ENCODE data around the gene NPY4R. TPM values are rescaled to one million over a fixed set of nuclear protein-coding genes. Genes with fewer than 3 reads are reported as not detected.
A peak's percentile ranks its signal among the peaks of the same experiment; 100 is the strongest.
"Not testable (repeated sequence)": the region's sequence is repeated elsewhere in the genome, so short reads cannot be mapped to it uniquely, and the experiment has no call there.

The NPY4R gene
- total RNA-seq, 2 donors from 2014 or later: not detected

DNA sequence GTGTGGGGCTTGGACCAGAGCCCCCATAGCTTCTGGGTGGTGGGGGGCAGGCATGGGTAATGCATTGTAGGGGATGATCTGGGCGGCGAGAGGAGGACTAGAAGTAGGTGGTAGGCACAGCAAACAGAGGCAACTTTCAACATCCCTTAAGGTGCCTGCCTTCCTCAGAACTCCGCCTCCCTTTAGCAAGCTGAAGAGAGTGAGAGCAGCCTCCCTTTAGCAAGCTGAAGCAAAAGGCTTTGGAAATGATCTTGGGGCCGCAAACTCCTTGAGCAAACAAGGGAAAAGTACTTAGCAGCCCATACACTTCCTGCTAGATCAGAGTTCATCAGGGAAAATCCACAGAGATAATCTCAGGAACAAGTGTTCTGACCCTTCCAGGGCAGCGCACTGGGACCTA lies 18.3 kb downstream of the NPY4R start:
- not testable (repeated sequence) for DNase-seq (ENCODE audit: low spot score); H3K4me1 ChIP-seq; H3K4me3 ChIP-seq; H3K27me3 ChIP-seq; H3K27ac ChIP-seq; H3K36me3 ChIP-seq; H3K9me3 ChIP-seq

DNA sequence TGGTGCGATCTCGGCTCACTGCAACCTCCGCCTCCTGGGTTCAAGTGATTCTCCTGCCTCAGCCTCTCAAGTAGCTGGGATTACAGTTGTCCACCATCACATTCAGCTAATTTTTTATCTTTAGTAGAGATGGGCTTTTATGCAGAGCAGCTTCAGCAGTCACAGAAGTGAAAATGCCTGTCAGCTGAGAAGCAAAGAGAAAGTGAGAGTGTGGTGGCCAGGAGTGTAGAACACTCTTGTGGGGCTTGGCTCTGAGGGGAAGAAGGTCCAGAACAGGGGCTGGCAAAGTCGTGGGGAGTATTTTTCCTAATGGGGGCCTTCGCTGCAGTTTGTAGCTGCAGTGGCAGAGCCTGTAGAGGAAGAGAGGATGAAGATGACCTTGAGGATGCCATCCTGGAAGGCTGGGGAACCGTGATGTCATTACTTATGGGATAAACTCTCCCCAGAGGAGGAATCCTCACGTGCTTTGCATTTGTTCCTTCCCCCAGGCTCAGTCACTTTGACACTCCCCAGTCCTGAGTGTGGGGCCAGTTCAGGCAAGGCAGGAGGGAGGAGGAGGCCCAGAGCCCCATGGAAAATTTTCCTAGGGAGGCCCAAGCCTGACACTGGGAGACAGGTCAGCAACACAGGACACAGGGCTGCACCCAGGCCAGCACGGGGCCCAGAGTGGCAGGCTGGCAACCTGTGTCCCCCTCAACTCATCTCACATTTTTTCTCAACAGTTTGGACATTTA lies 20.2 kb downstream of the NPY4R start:
- H3K27ac ChIP-seq: not testable (repeated sequence)

GRCh38 chr10:46443422-46443821 lies 22.3 kb downstream of the NPY4R start:
- not testable (repeated sequence) for H3K4me3 ChIP-seq; H3K27me3 ChIP-seq; H3K9me3 ChIP-seq; H3K4me1 ChIP-seq; DNase-seq (ENCODE audit: low spot score); H3K36me3 ChIP-seq
- H3K27ac ChIP-seq: peak overlapping the region; percentile 48 to 75

More for the DNA sequence above, 20.2 kb downstream of the NPY4R start:
- H3K9me3 ChIP-seq; DNase-seq (ENCODE audit: low spot score); H3K36me3 ChIP-seq; H3K4me1 ChIP-seq; H3K4me3 ChIP-seq; H3K27me3 ChIP-seq: not testable (repeated sequence)

DNA sequence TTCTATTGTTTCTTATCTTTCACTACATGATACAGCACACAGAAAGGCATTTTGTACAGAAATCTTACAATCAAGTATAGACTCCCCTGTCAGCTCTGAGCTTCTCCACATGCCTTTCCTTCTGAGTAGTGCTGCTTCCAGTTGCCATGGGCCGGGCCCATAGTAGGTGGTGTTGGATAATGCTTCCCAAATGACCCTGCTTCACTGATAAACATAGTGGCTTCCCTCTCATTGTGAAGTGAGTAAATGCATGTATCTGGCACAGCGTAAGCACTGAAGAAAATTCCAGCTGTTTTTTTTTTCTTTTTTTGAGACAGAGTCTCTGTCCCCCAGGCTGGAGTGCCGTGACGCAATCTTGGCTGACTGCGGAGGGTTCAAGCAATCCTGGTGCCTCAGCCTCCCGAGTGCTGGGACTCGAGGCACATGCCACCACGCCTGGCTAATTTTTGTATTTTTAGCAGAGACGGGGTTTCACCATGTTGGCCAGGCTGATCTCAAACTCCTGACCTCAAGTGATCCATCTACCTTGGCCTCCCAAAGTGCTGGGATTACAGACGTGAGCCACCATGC lies 23.0 kb downstream of the NPY4R start:
- not testable (repeated sequence) for DNase-seq (ENCODE audit: low spot score); H3K4me1 ChIP-seq; H3K27me3 ChIP-seq; H3K36me3 ChIP-seq; H3K4me3 ChIP-seq; H3K9me3 ChIP-seq
- H3K27ac ChIP-seq: peak overlapping the region; percentile 48 to 75

- not testable (repeated sequence) for DNase-seq (ENCODE audit: low spot score)
Measured at GRCh38 chr10:46441837-46442278, 23.9 kb downstream of the NPY4R start.

GRCh38 chr10:46440942-46441341 lies 24.8 kb downstream of the NPY4R start:
- not testable (repeated sequence) for H3K4me3 ChIP-seq; H3K27me3 ChIP-seq; H3K36me3 ChIP-seq; H3K27ac ChIP-seq; H3K4me1 ChIP-seq; H3K9me3 ChIP-seq; DNase-seq (ENCODE audit: low spot score)

More at GRCh38 chr10:46441837-46442278, 23.9 kb downstream of the NPY4R start:
- H3K9me3 ChIP-seq, H3K27me3 ChIP-seq, H3K36me3 ChIP-seq, H3K4me1 ChIP-seq, H3K4me3 ChIP-seq: not testable (repeated sequence)
- H3K27ac ChIP-seq: peak overlapping the region; percentile 48 to 75

DNA sequence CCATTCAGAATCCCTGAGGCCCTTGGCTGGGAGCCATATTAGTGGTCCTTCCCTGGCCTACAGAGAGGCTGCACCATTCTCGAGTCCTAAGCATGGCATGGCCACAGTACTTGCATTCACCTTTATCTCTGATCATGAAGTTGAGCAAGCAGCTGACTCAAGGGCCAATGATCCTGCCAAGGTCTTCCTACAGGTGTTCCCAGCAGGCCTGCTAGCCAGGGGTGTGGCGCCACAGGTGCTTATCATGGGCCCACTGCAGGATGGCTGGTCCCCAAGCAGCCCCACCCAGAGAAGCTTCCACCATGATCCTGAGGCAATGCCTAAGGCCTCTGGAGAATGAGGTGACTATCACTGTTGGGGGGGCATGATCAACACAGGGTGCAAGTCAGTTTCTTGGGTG lies 42.2 kb downstream of the NPY4R start:
- not testable (repeated sequence) for H3K4me1 ChIP-seq; H3K4me3 ChIP-seq; H3K36me3 ChIP-seq; H3K27me3 ChIP-seq; H3K27ac ChIP-seq; H3K9me3 ChIP-seq; DNase-seq (ENCODE audit: low spot score)

GRCh38 chr10:46419570-46420379 lies 46.0 kb downstream of the NPY4R start:
- not testable (repeated sequence) for H3K9me3 ChIP-seq; DNase-seq (ENCODE audit: low spot score); H3K4me1 ChIP-seq; H3K27me3 ChIP-seq; H3K27ac ChIP-seq; H3K36me3 ChIP-seq; H3K4me3 ChIP-seq

DNA sequence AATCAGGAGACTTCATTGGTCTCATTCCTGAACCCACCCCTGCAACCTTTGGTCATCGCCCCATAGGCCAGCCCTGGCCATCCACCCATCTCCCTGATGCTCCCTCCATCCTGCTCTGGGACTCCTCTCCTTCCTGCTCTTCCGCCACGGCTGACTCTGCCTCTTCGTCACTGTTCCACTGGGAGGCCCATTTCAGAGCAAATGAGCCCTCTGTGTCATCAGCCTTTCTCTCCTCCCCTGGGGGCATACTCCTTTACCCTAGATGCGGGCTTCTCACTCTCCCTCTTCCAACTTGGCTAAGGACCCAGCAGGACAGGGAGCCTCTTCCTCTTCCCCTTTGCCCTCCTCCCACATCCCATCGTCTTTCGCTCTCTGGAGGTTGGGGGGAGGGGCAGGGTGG lies 47.5 kb downstream of the NPY4R start:
- not testable (repeated sequence) for DNase-seq (ENCODE audit: low spot score)

DNA sequence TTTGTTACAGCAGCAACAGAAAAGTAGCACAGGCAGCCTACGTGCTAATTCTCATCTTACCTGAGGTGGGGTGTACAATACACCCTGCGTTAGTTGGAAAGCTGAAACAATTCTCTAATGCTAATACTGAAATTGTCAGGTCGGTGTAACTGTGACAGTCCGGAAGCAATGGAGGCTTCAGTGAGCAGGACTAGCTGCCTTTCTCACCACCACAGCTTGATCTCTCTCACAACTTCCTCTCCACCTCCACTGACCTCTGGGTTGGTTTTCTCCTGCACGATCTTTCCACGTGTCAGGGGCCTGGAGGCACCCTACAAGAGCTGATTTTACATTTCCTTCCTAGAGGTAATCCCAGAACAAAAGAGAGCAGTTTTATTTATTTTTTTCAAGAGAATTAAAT lies 50.5 kb downstream of the NPY4R start:
- not testable (repeated sequence) for H3K36me3 ChIP-seq; DNase-seq (ENCODE audit: low spot score); H3K27ac ChIP-seq; H3K27me3 ChIP-seq; H3K9me3 ChIP-seq; H3K4me3 ChIP-seq; H3K4me1 ChIP-seq

More for the DNA sequence above, 47.5 kb downstream of the NPY4R start:
- not testable (repeated sequence) for H3K27me3 ChIP-seq, H3K4me3 ChIP-seq, H3K4me1 ChIP-seq, H3K9me3 ChIP-seq, H3K27ac ChIP-seq, H3K36me3 ChIP-seq

DNA sequence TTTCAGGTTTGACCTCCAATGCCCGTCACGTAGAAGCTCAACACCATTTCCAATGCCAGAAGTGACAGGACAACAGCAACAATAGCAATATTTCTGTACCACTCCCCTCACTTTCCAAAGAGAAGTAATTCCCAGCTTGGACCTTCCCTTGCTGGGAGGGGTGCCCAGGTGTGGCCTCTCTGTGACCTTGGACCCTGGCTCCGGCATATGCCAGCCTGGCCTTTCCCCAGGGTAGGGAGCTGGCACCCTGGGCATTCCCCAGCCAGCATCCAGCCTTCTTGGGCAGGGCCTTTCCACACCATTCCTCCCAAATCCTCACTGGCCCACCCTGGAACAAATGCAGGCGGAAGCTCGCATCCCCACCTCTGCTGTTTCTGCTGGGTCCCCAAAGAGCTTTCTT lies 53.1 kb downstream of the NPY4R start:
- not testable (repeated sequence) for DNase-seq (ENCODE audit: low spot score); H3K27ac ChIP-seq; H3K36me3 ChIP-seq; H3K9me3 ChIP-seq; H3K4me3 ChIP-seq; H3K4me1 ChIP-seq; H3K27me3 ChIP-seq

DNA sequence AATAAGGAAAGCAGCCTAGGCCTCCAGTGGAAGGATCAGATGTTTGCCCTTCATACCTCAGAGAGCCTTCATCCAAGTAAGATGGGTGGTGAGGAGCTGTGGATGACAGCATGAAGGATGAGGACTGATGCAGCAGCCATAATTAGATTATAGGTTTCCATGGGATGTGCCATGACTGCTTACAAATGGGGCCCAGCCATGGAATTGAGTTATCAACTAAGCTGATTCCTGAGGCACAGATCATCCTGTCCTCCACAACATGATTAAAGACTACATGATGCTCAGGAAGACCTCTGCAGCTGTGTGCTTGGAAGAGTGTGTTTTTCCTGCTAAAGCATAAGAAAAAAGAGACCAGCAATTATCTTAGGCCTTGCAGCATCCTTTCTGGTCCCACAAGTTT lies 54.6 kb downstream of the NPY4R start:
- not testable (repeated sequence) for H3K4me1 ChIP-seq; H3K9me3 ChIP-seq; H3K4me3 ChIP-seq; H3K27me3 ChIP-seq; DNase-seq (ENCODE audit: low spot score); H3K27ac ChIP-seq; H3K36me3 ChIP-seq

All from right atrium auricular region (tissue), 2 donors.